ENCODE results near the gene PITX2.

PITX2 gene

GRCh38 chr4:110636171-110636679 is 13.3 kb upstream of the PITX2 start:
- Histone ChIP-seq H3K27ac (ENCODE audit: low read depth, low read length) (peak overlapping the region; percentile 64), H3K27me3 (ENCODE audit: control insufficient read depth, insufficient read depth, low read length) (peaks cover 99% of the 10 kb centered on the region), H3K36me3 (ENCODE audit: control insufficient read depth, insufficient read depth, low read length) (no peaks in the 10 kb centered on the region), H3K4me1 (ENCODE audit: control insufficient read depth, insufficient read depth, low read length) (peaks cover 66% of the 10 kb centered on the region), H3K9ac (ENCODE audit: low read depth, low read length) (no peak overlapping the region), H3K4me3 (ENCODE audit: low read depth, low read length) (peak overlapping the region; percentile 68), H3K9me3 (ENCODE audit: control insufficient read depth, insufficient read depth, low read length) (no peaks in the 10 kb centered on the region)

GRCh38 chr4:110635163-110635865 is 12.4 kb upstream of the PITX2 start:
- no peaks in the 10 kb centered on the region for H3K9me3 ChIP-seq (ENCODE audit: control insufficient read depth, insufficient read depth, low read length)
- no peak overlapping the region for H3K27ac ChIP-seq (ENCODE audit: low read depth, low read length)
- peaks cover 65% of the 10 kb centered on the region for H3K4me1 ChIP-seq (ENCODE audit: control insufficient read depth, insufficient read depth, low read length)
- no peak overlapping the region for H3K9ac ChIP-seq (ENCODE audit: low read depth, low read length)
- H3K4me3 ChIP-seq (ENCODE audit: low read depth, low read length), result no peak overlapping the region
- H3K27me3 ChIP-seq (ENCODE audit: control insufficient read depth, insufficient read depth, low read length), result peaks cover 99% of the 10 kb centered on the region
- H3K36me3 ChIP-seq (ENCODE audit: control insufficient read depth, insufficient read depth, low read length), result no peaks in the 10 kb centered on the region

- H3K27me3 ChIP-seq (ENCODE audit: control insufficient read depth, insufficient read depth, low read length), result peaks cover 99% of the 10 kb centered on the region
- H3K27ac ChIP-seq (ENCODE audit: low read depth, low read length), result no peak overlapping the region
- peak overlapping the region; percentile 37; the same call in 1 of the 2 replicates for H3K4me3 ChIP-seq (ENCODE audit: low read depth, low read length)
- H3K9ac ChIP-seq (ENCODE audit: low read depth, low read length), result no peak overlapping the region
- peaks cover 65% of the 10 kb centered on the region for H3K4me1 ChIP-seq (ENCODE audit: control insufficient read depth, insufficient read depth, low read length)
- H3K36me3 ChIP-seq (ENCODE audit: control insufficient read depth, insufficient read depth, low read length), result no peaks in the 10 kb centered on the region
- H3K9me3 ChIP-seq (ENCODE audit: control insufficient read depth, insufficient read depth, low read length), result no peaks in the 10 kb centered on the region
Observed at GRCh38 chr4:110634350-110635162, 11.7 kb upstream of the PITX2 start.

GRCh38 chr4:110633358-110634341 is 10.8 kb upstream of the PITX2 start:
- Histone ChIP-seq H3K9me3 (ENCODE audit: control insufficient read depth, insufficient read depth, low read length) (no peaks in the 10 kb centered on the region), H3K27ac (ENCODE audit: low read depth, low read length) (no peak overlapping the region), H3K9ac (ENCODE audit: low read depth, low read length) (no peak overlapping the region), H3K36me3 (ENCODE audit: control insufficient read depth, insufficient read depth, low read length) (no peaks in the 10 kb centered on the region), H3K4me1 (ENCODE audit: control insufficient read depth, insufficient read depth, low read length) (peaks cover 61% of the 10 kb centered on the region), H3K4me3 (ENCODE audit: low read depth, low read length) (peak overlapping the region; percentile 37; the same call in 1 of the 2 replicates), H3K27me3 (ENCODE audit: control insufficient read depth, insufficient read depth, low read length) (peaks cover 99% of the 10 kb centered on the region)

GRCh38 chr4:110632506-110633357 is 9.9 kb upstream of the PITX2 start:
- no peaks in the 10 kb centered on the region for H3K9me3 ChIP-seq (ENCODE audit: control insufficient read depth, insufficient read depth, low read length)
- H3K9ac ChIP-seq (ENCODE audit: low read depth, low read length), result no peak overlapping the region
- H3K27me3 ChIP-seq (ENCODE audit: control insufficient read depth, insufficient read depth, low read length), result peaks cover 99% of the 10 kb centered on the region
- H3K27ac ChIP-seq (ENCODE audit: low read depth, low read length), result no peak overlapping the region
- H3K36me3 ChIP-seq (ENCODE audit: control insufficient read depth, insufficient read depth, low read length), result no peaks in the 10 kb centered on the region
- peak overlapping the region; percentile 70 for H3K4me3 ChIP-seq (ENCODE audit: low read depth, low read length)
- peaks cover 62% of the 10 kb centered on the region for H3K4me1 ChIP-seq (ENCODE audit: control insufficient read depth, insufficient read depth, low read length)

GRCh38 chr4:110631584-110632505 is 9.0 kb upstream of the PITX2 start:
- Histone ChIP-seq H3K4me3 (ENCODE audit: low read depth, low read length) (peak overlapping the region; percentile 70), H3K9ac (ENCODE audit: low read depth, low read length) (no peak overlapping the region), H3K9me3 (ENCODE audit: control insufficient read depth, insufficient read depth, low read length) (no peaks in the 10 kb centered on the region)

GRCh38 chr4:110630688-110631402 is 8.0 kb upstream of the PITX2 start:
- Histone ChIP-seq H3K4me1 (ENCODE audit: control insufficient read depth, insufficient read depth, low read length) (peaks cover 68% of the 10 kb centered on the region), H3K36me3 (ENCODE audit: control insufficient read depth, insufficient read depth, low read length) (no peaks in the 10 kb centered on the region), H3K27ac (ENCODE audit: low read depth, low read length) (no peak overlapping the region), H3K9ac (ENCODE audit: low read depth, low read length) (no peak overlapping the region), H3K27me3 (ENCODE audit: control insufficient read depth, insufficient read depth, low read length) (peaks cover 99% of the 10 kb centered on the region), H3K4me3 (ENCODE audit: low read depth, low read length) (peak overlapping the region; percentile 41), H3K9me3 (ENCODE audit: control insufficient read depth, insufficient read depth, low read length) (no peaks in the 10 kb centered on the region)

More at GRCh38 chr4:110631584-110632505, 9.0 kb upstream of the PITX2 start:
- Histone ChIP-seq H3K36me3 (ENCODE audit: control insufficient read depth, insufficient read depth, low read length) (no peaks in the 10 kb centered on the region), H3K4me1 (ENCODE audit: control insufficient read depth, insufficient read depth, low read length) (peaks cover 69% of the 10 kb centered on the region), H3K27ac (ENCODE audit: low read depth, low read length) (no peak overlapping the region), H3K27me3 (ENCODE audit: control insufficient read depth, insufficient read depth, low read length) (peaks cover 99% of the 10 kb centered on the region)

GRCh38 chr4:110629780-110630687 is 7.2 kb upstream of the PITX2 start:
- H3K36me3 ChIP-seq (ENCODE audit: control insufficient read depth, insufficient read depth, low read length), result no peaks in the 10 kb centered on the region
- peaks cover 71% of the 10 kb centered on the region for H3K4me1 ChIP-seq (ENCODE audit: control insufficient read depth, insufficient read depth, low read length)
- H3K9me3 ChIP-seq (ENCODE audit: control insufficient read depth, insufficient read depth, low read length), result no peaks in the 10 kb centered on the region
- H3K4me3 ChIP-seq (ENCODE audit: low read depth, low read length), result peak overlapping the region; percentile 43; the same call in 1 of the 2 replicates
- no peak overlapping the region for H3K27ac ChIP-seq (ENCODE audit: low read depth, low read length)
- H3K9ac ChIP-seq (ENCODE audit: low read depth, low read length), result no peak overlapping the region
- peaks cover 99% of the 10 kb centered on the region for H3K27me3 ChIP-seq (ENCODE audit: control insufficient read depth, insufficient read depth, low read length)

All from HUES48 (cell line).